ENCODE measurements around the gene HOXA3.

GRCh38 chr7:27123007-27123476 lies 29.3 kb downstream of the HOXA3 start:
- TF ChIP-seq CTCF (IDR thresholded peaks at IDR 0.05) (no peak), POLR2A (IDR thresholded peaks at IDR 0.05) (no peak)
